Stimulated activated naive B cell treated with anti-CD40 and anti-IgM and Interleukin-4, amounts not matched to agents 10 μg/mL and 1 μg/mL and 100 μg/mL, for 72 hours (primary cell): ENCODE measurements around the gene LY6G5C.
"Not testable (repeated sequence)": the region's sequence is repeated elsewhere in the genome, so short reads cannot be mapped to it uniquely, and the experiment has no call there.

Source experiments
- ATAC-seq, 2 donors: fragments of 150-1000 bp; cut with Tn5 transposase; replicated peaks; 2 replicates each; pipeline ENCODE4 v1.10.0; 2021; ENCODE audit warnings: moderate library complexity in 1 of 2
- DNase-seq: peaks from one replicate; pipeline ENCODE4 v3.0.0; 2021
- H3K27ac Mint-ChIP-seq: one replicate; pipeline ENCODE4 v1.8.0; 2022; ENCODE audit warnings: mild to moderate bottlenecking, mixed read lengths
- H3K27me3 Mint-ChIP-seq, 2 donors: one replicate each; pipeline ENCODE4 v1.8.0; 2022; ENCODE audit warnings: mixed read lengths in 2 of 2
- H3K36me3 Mint-ChIP-seq, 2 donors: one replicate each; pipeline ENCODE4 v1.8.0; 2022; ENCODE audit warnings: mixed read lengths in 2 of 2, mild to moderate bottlenecking in 1 of 2
- H3K4me1 Mint-ChIP-seq, 2 donors: one replicate each; pipeline ENCODE4 v1.8.0; 2022; ENCODE audit warnings: mixed read lengths in 2 of 2, mild to moderate bottlenecking in 1 of 2
- H3K4me3 Mint-ChIP-seq, 2 donors: one replicate each; pipeline ENCODE4 v1.8.0; 2022; ENCODE audit warnings: mild to moderate bottlenecking in 2 of 2, mixed read lengths in 2 of 2, moderate library complexity in 1 of 2
- H3K9me3 Mint-ChIP-seq, 2 donors: one replicate each; pipeline ENCODE4 v1.8.0; 2022; ENCODE audit warnings: mixed read lengths in 2 of 2, mild to moderate bottlenecking in 1 of 2

The LY6G5C gene

DNA sequence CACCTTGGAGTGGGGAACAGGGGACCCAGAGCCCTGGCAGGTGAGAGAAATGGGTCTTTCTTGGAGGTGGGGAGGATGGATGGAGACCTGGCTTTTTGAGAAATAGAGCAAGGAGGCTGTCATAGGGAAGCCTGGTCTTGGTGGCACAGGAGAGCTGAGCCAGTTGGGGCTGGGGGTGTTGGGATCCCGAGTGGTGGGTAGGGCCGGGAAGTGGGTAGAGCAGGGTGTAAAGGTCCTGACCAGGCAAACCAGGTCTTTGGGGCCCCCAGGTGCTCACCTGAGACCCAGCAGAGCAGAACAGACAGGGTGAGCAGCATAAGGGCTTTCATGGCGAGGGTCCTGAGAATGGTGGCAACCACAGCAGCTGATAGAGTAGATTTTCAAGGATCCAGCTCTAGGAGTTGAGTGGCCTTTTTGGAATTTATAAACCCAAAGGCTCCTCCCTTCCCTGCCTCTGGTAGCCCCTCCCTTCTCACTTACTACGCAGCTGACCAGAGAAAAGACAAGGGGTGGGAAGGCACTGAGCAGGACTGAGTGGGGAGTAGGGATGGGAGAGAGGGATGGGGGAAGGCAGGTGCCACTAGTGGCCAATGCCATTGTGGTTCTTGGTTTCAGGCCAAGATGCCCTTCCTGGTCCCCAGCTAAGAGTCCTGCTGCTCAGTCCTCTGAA is 40.6 kb upstream of the LY6G5C start, which contains the start of gene LY6G6C:
Gene LY6G6C, minus strand, starts transcription at position 396 of the 670 bp plus-strand sequence. Its CDS starts 67 bp downstream, at position 329.
- ATAC-seq (no peak), DNase-seq (no peak)
- H3K4me3 Mint-ChIP-seq, result no peak within 1 kb of the TSS
- H3K4me1 Mint-ChIP-seq, result peaks cover 20 to 25% of the 10 kb centered on the region in 2 donors
- peaks cover 9 to 10% of the 10 kb centered on the region in 2 donors for H3K36me3 Mint-ChIP-seq
- H3K9me3 Mint-ChIP-seq, result no peaks in the 10 kb centered on the region
- no peaks in the 10 kb centered on the region for H3K27me3 Mint-ChIP-seq
- H3K27ac Mint-ChIP-seq, result no peak within 1 kb of the TSS

GRCh38 chr6:31720196-31720770 is 39.4 kb upstream of the LY6G5C start:
- peaks cover 0 to 2% of the 10 kb centered on the region in 2 donors for H3K36me3 Mint-ChIP-seq
- ATAC-seq (no peak), DNase-seq (no peak)
- H3K4me1 Mint-ChIP-seq, result peaks cover 10 to 13% of the 10 kb centered on the region in 2 donors
- H3K9me3 Mint-ChIP-seq, result no peaks in the 10 kb centered on the region
- H3K4me3 Mint-ChIP-seq, result no peak overlapping the region
- no peaks in the 10 kb centered on the region for H3K27me3 Mint-ChIP-seq
- H3K27ac Mint-ChIP-seq, result no peak overlapping the region

DNA sequence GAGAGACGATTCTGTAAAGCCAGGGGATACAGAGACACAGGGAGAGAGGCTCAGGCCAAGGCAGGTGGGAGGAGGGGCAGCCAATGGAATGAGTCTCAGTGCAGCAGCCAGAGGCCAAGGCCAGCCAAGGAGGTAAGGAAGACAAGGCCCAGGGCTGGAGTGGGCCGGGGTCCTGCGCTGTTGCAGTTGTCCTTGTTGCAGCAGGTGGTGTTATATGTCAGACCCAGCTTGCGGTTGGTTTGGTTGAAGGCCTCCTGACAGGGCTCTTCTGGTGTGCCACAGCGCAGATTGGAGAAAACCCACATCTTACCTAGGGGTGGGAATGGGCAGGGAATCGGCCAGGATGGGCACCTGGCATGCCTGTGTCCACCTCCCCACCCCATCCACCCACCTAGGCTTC is 38.1 kb upstream of the LY6G5C start:
- ATAC-seq, result no peak
- no peaks in the 10 kb centered on the region for H3K9me3 Mint-ChIP-seq
- H3K27me3 Mint-ChIP-seq, result no peaks in the 10 kb centered on the region
- DNase-seq, result no peak
- H3K4me1 Mint-ChIP-seq, result peaks cover 8 to 11% of the 10 kb centered on the region in 2 donors
- no peaks in the 10 kb centered on the region for H3K36me3 Mint-ChIP-seq
- H3K4me3 Mint-ChIP-seq, result no peak overlapping the region
- no peak overlapping the region for H3K27ac Mint-ChIP-seq

- no peaks in the 10 kb centered on the region for H3K9me3 Mint-ChIP-seq
- DNase-seq (no peak), ATAC-seq (no peak)
- H3K27me3 Mint-ChIP-seq, result no peaks in the 10 kb centered on the region
- peaks cover 3 to 4% of the 10 kb centered on the region in 2 donors for H3K4me1 Mint-ChIP-seq
- no peaks in the 10 kb centered on the region for H3K36me3 Mint-ChIP-seq
- H3K27ac Mint-ChIP-seq, result no peak overlapping the region
- no peak overlapping the region for H3K4me3 Mint-ChIP-seq
Measured at GRCh38 chr6:31718265-31718664, 37.4 kb upstream of the LY6G5C start.

DNA sequence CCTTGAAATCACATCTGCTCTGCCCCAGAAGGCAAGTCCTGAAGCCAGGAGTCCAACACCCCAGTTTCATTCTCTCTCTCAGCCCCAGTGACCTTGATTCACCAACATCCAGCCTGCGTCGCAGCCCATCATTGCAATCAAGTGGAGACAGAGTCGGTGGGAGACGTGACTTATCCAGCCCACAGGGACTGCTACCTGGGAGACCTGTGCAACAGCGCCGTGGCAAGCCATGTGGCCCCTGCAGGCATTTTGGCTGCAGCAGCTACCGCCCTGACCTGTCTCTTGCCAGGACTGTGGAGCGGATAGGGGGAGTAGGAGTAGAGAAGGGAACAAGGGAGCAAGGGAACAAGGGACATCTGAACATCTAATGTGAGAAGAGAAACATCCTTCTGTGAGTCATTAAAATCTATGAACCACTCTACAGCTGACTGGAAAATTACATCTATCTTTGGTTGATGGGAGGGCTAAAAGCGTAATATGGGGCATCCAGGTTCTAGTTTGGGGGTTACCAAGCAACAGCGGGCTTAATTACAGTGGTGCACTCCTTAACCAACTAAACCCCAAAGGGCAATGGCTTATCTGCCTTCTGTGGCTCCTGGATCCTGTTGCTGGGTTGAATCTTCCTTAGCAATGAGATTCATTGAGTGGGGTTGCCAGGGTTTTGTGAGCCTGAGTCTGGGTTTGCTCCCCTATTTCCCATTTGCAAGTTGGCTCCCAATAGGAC is 36.8 kb upstream of the LY6G5C start:
- H3K9me3 Mint-ChIP-seq, result no peaks in the 10 kb centered on the region
- H3K27ac Mint-ChIP-seq, result no peak overlapping the region
- H3K4me1 Mint-ChIP-seq, result peaks cover 0 to 2% of the 10 kb centered on the region in 2 donors
- no peaks in the 10 kb centered on the region for H3K36me3 Mint-ChIP-seq
- no peak for ATAC-seq
- H3K4me3 Mint-ChIP-seq, result no peak overlapping the region
- DNase-seq, result no peak
- H3K27me3 Mint-ChIP-seq, result no peaks in the 10 kb centered on the region

- H3K9me3 Mint-ChIP-seq, result no peaks in the 10 kb centered on the region
- peaks cover 9 to 18% of the 10 kb centered on the region in 2 donors for H3K4me1 Mint-ChIP-seq
Measured at GRCh38 chr6:31715022-31715958, 34.4 kb upstream of the LY6G5C start, which contains the start of gene LY6G6D. TSS of gene LY6G6D (plus strand) at chr6:31715348. CDS start at chr6:31715356, 8 bp downstream.

DNA sequence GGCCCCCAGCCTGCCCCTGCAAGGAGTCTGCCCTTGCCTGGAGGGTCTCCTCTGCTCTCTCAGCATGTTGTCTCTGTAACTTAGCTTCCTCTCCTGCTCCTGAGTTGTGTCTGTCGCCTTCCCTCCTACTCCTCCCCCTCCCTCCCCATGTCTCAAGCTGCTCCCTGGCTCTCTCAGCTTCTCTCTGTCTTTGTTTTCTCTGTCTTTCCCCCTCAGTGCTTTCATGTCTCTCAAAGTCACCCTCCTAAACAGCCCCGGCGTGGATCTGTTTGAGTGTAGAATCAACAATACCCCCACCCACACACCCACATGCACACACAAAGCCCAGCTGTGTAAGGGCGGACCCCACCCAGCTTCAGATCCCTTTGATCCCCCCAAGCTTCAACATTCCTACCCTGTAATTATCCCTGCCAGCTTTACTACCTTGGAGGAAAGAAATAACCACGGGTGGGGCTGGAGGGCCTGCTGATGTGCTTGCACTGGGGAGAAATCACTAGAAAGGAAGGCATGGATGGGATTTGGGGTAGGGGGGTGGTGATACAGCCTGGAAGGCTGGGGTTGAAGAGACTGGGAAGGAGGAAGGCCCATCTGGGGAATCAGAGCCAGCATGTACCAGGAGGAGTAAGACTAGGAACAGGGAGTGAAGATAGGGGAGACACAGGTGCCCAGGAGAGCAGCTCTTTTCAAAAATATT is 33.3 kb upstream of the LY6G5C start:
- no peaks in the 10 kb centered on the region for H3K27me3 Mint-ChIP-seq
- H3K9me3 Mint-ChIP-seq, result no peaks in the 10 kb centered on the region
- no peak overlapping the region for H3K27ac Mint-ChIP-seq
- H3K4me1 Mint-ChIP-seq, result peaks cover 9 to 19% of the 10 kb centered on the region in 2 donors
- ATAC-seq (no peak), DNase-seq (no peak)
- no peaks in the 10 kb centered on the region for H3K36me3 Mint-ChIP-seq
- H3K4me3 Mint-ChIP-seq, result no peak overlapping the region

More at GRCh38 chr6:31715022-31715958, 34.4 kb upstream of the LY6G5C start, which contains the start of gene LY6G6D:
- no peak for DNase-seq
- H3K4me3 Mint-ChIP-seq, result no peak within 1 kb of the TSS
- H3K27ac Mint-ChIP-seq, result no peak within 1 kb of the TSS
- no peaks in the 10 kb centered on the region for H3K27me3 Mint-ChIP-seq
- ATAC-seq, result no peak
- no peaks in the 10 kb centered on the region for H3K36me3 Mint-ChIP-seq

DNA sequence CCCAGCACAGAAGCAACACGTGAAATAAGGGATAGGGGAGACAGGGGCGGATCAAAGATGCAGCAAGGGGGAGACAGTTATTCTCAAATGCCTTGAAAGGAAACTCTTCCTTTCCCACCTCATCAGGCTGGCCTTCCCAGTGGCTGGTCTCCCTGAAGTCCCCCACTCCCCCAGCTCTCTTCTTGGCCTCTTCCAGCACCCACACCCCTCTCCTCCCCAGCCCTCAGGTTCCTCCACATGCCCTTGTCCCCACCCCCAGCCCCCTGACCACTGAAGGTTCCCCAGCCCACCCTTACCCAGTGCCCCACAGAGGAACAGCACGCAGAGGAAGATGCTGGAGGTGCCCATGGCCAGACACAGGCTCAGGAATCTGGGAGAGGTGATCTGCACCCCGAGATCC is 32.6 kb upstream of the LY6G5C start:
- Mint-ChIP-seq H3K27ac (no peak overlapping the region), H3K4me1 (peaks cover 9 to 19% of the 10 kb centered on the region in 2 donors), H3K4me3 (no peak overlapping the region), H3K27me3 (no peaks in the 10 kb centered on the region), H3K36me3 (no peaks in the 10 kb centered on the region), H3K9me3 (no peaks in the 10 kb centered on the region)
- no peak for ATAC-seq
- DNase-seq, result no peak

DNA sequence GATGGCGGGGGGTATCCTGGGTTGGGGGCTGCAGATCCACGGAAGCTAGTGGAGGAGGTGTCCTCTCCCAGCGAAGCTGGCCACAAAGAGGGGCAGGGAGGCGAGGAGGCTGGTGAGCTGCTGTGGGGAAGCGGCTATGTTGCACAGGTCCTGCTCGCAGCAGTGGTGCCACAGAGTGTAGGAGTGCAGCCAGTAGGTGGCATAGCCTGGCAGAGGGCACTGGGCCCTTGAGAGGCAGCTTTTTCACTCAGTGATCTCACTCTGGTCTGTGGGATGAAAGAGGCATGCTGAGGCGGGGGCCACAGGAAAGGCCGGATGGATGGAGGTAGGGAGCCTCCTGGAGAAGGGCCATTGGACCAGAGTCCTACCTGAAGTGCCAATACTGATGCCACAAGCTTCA is 31.4 kb upstream of the LY6G5C start:
- ATAC-seq (peak; percentile 73 to 76), DNase-seq (no peak)
- no peaks in the 10 kb centered on the region for H3K27me3 Mint-ChIP-seq

DNA sequence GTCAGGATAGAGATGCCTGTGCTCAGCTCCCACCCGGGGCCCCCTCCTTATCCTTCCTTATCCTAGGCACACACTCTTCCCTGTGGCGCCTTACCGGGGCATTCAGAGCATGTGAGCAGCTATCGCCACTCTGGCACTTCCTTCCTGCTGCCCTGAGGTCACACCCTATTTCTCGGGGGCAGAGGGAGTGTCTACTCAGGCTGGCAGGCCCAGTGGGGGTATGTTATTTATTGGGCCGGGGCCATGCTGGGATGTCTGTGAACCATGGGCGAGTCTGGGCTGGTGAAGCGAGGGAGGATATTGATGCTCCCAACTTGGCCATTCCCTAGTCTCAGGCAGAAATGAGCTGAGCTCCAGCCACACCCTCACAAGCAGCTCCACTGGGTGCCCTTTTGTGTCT is 30.4 kb upstream of the LY6G5C start:
- no peak overlapping the region for H3K27ac Mint-ChIP-seq
- H3K4me3 Mint-ChIP-seq, result no peak overlapping the region
- peaks cover 9 to 19% of the 10 kb centered on the region in 2 donors for H3K4me1 Mint-ChIP-seq
- DNase-seq (no peak), ATAC-seq (no peak)
- no peaks in the 10 kb centered on the region for H3K27me3 Mint-ChIP-seq
- no peaks in the 10 kb centered on the region for H3K9me3 Mint-ChIP-seq
- H3K36me3 Mint-ChIP-seq, result no peaks in the 10 kb centered on the region

More for the DNA sequence above, 31.4 kb upstream of the LY6G5C start:
- H3K36me3 Mint-ChIP-seq, result no peaks in the 10 kb centered on the region
- no peak overlapping the region for H3K27ac Mint-ChIP-seq
- no peak overlapping the region for H3K4me3 Mint-ChIP-seq
- no peaks in the 10 kb centered on the region for H3K9me3 Mint-ChIP-seq
- H3K4me1 Mint-ChIP-seq, result peaks cover 9 to 19% of the 10 kb centered on the region in 2 donors

- H3K36me3 Mint-ChIP-seq, result no peaks in the 10 kb centered on the region
- H3K4me3 Mint-ChIP-seq, result no peak overlapping the region
- H3K9me3 Mint-ChIP-seq, result no peaks in the 10 kb centered on the region
- no peak for DNase-seq
- peaks cover 9 to 19% of the 10 kb centered on the region in 2 donors for H3K4me1 Mint-ChIP-seq
- no peak overlapping the region for H3K27ac Mint-ChIP-seq
- ATAC-seq, result no peak
- H3K27me3 Mint-ChIP-seq, result no peaks in the 10 kb centered on the region
Measured at GRCh38 chr6:31710523-31711219, 29.8 kb upstream of the LY6G5C start.

GRCh38 chr6:31709157-31709556 is 28.3 kb upstream of the LY6G5C start:
- not testable (repeated sequence) for ATAC-seq, H3K27me3 Mint-ChIP-seq, H3K36me3 Mint-ChIP-seq, DNase-seq, H3K27ac Mint-ChIP-seq, H3K9me3 Mint-ChIP-seq, H3K4me3 Mint-ChIP-seq
- peaks cover 9 to 19% of the 10 kb centered on the region in 2 donors for H3K4me1 Mint-ChIP-seq

DNA sequence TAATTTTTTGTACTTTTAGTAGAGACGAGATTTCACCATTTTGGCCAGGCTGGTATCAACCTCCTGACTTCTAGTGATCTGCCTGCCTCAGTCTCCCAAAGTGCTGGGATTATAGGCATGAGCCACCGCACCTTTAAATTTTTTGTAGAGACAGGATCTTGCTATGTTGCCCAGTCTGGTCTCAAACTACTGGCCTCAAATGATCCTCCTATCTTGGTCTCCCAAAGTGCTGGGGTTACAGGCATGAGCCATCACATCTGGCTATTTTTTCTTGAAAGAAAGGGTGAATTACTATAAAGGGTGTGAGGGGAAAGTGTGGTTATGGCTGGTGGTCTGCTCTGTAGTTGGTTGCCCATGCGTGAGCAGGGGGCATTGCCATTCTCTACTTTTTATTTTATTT is 27.4 kb upstream of the LY6G5C start:
- H3K4me3 Mint-ChIP-seq, result no peak overlapping the region

More for the DNA sequence above, 27.4 kb upstream of the LY6G5C start:
- ATAC-seq (no peak), DNase-seq (no peak)
- Mint-ChIP-seq H3K27me3 (no peaks in the 10 kb centered on the region), H3K27ac (no peak overlapping the region), H3K36me3 (no peaks in the 10 kb centered on the region), H3K9me3 (no peaks in the 10 kb centered on the region), H3K4me1 (peaks cover 11 to 24% of the 10 kb centered on the region in 2 donors)
